Measurements from ENCODE around the gene STARD3. TPM values are rescaled to one million over a fixed set of nuclear protein-coding genes. Genes with fewer than 3 reads are reported as not detected.

STARD3 gene
- total RNA-seq, 1 experiment from 2014 or later = 47.7 TPM

DNA sequence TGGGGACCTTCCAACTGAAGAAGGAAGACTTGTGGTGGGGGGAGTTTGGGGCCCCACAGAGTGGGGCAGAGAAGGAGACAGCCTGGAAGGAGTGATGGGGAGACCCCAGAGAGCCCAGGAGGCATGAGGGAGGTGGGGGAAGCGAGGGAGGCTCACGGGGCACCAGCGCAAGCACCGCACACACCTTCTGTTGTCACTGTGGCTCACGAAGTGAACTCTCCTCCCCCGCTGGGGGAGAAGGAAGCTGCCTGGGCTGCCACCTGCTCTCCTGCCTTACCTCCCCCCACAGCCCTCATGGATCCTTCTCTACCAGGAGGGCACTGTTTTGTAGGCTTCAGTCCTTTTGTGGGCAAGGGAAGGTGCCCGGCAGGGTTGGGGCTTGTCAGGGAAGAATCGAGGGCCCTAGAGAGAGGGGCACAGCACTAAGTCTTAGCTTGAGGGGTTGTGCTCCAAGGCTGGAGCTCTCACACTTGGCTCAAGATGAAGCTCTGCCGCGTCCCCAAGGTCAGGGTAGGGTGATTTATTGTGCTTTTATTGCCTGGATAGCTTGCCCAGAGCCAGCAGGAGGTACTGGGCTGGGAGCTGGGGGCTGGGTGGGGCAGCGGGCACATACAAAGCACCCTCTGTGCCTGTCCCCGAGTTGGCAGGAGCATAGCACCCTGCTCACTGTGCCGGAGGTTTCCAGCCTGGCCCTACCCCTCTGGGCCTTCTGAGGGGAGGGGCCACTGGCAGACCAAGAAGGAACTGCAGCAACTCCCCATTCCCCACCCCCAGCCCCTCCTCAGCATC lies 4.6 kb upstream of the STARD3 start:
- peaks cover 31% of the 10 kb centered on the region for H3K4me1 ChIP-seq (replicated peaks; ENCODE audit: insufficient read depth)
- no TSS peak for BruUV-seq (replicated peaks)
- H3K4me3 ChIP-seq = no peak overlapping the region
- ChIA-PET CTCF (interaction anchor here (0.6 to 0.7 kb wide), 3 partner anchors 67 to 320 kb away, joined by 9 to 14 read pairs (median 10); no protein-coding TSS in a partner anchor), POLR2A (ENCODE audit: unreplicated experiment) (no interaction called here)
- H3K79me2 ChIP-seq (ENCODE audit: low read depth) = peaks cover 2% of the 10 kb centered on the region; the same call in 1 of the 2 replicates
- H3F3A ChIP-seq (ENCODE audit: insufficient read depth, low read depth) = peaks cover 8% of the 10 kb centered on the region; the same call in 1 of the 2 replicates
- intact Hi-C loops (cut with micrococcal nuclease; ENCODE audit: unreplicated experiment) = loop anchor here (5.0 kb wide), 1 partner anchor 105 kb away; the partner anchor contains the start of gene GRB7
- no peaks in the 10 kb centered on the region for H3K27me3 ChIP-seq (ENCODE audit: insufficient read depth, low read depth)
- H3K9me2 ChIP-seq (ENCODE audit: insufficient read depth) = no peaks in the 10 kb centered on the region
- no peaks in the 10 kb centered on the region for H3K36me3 ChIP-seq (ENCODE audit: low read depth)
- no peaks in the 10 kb centered on the region for H4K20me1 ChIP-seq (ENCODE audit: insufficient read depth)
- peak overlapping the region; percentile 44 for H3K4me2 ChIP-seq
- H2AFZ ChIP-seq = no peak overlapping the region
- no peak overlapping the region for H3K27ac ChIP-seq
- TF ChIP-seq, protein P1, sequence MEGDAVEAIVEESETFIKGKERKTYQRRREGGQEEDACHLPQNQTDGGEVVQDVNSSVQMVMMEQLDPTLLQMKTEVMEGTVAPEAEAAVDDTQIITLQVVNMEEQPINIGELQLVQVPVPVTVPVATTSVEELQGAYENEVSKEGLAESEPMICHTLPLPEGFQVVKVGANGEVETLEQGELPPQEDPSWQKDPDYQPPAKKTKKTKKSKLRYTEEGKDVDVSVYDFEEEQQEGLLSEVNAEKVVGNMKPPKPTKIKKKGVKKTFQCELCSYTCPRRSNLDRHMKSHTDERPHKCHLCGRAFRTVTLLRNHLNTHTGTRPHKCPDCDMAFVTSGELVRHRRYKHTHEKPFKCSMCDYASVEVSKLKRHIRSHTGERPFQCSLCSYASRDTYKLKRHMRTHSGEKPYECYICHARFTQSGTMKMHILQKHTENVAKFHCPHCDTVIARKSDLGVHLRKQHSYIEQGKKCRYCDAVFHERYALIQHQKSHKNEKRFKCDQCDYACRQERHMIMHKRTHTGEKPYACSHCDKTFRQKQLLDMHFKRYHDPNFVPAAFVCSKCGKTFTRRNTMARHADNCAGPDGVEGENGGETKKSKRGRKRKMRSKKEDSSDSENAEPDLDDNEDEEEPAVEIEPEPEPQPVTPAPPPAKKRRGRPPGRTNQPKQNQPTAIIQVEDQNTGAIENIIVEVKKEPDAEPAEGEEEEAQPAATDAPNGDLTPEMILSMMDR (conservative IDR thresholded peaks at IDR 0.05) = no peak
- no peak for TF ChIP-seq EZH2 (IDR thresholded peaks at IDR 0.05; ENCODE audit: low read depth)
- DNase-seq = no peak
- H3K9me3 ChIP-seq (ENCODE audit: insufficient read depth, low read depth) = no peaks in the 10 kb centered on the region

DNA sequence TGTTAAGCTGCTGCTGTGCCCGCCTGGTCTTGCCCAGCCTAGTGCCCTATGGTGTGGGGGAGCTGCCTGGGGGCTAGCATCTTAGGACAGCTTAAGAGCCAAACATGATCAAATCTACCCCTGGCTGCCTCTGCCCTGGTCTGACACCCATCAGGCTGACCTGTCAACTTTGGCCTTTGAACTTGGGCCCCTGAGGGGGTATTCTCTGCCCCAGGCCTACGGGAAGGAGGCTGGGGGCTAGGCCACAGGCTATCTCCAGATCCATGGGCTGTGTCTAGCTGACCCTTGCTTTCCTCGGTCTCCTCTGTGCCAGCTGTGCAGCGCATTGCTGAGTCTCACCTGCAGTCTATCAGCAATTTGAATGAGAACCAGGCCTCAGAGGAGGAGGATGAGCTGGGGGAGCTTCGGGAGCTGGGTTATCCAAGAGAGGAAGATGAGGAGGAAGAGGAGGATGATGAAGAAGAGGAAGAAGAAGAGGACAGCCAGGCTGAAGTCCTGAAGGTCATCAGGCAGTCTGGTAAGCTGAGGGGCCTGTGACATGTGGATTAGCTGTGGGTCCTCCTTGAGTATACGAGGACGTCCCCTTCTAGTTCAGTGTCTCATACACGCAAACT lies 3.3 kb upstream of the STARD3 start:
- no peak overlapping the region for H3K4me2 ChIP-seq
- H3K9me2 ChIP-seq (ENCODE audit: insufficient read depth) = no peaks in the 10 kb centered on the region
- peaks cover 15% of the 10 kb centered on the region for H3K79me2 ChIP-seq (ENCODE audit: low read depth)
- peaks cover 8% of the 10 kb centered on the region; the same call in 1 of the 2 replicates for H3F3A ChIP-seq (ENCODE audit: insufficient read depth, low read depth)
- no peak for TF ChIP-seq EZH2 (IDR thresholded peaks at IDR 0.05; ENCODE audit: low read depth)
- TF ChIP-seq, protein P1 (conservative IDR thresholded peaks at IDR 0.05) = no peak
- peaks cover 41% of the 10 kb centered on the region for H3K4me1 ChIP-seq (replicated peaks; ENCODE audit: insufficient read depth)
- H3K9me3 ChIP-seq (ENCODE audit: insufficient read depth, low read depth) = no peaks in the 10 kb centered on the region
- intact Hi-C loops (cut with micrococcal nuclease; ENCODE audit: unreplicated experiment) = loop anchor here (5.0 kb wide), 1 partner anchor 104 kb away; the partner anchor contains the start of gene GRB7
- CTCF ChIA-PET = interaction anchor here (1.0 kb wide), 2 partner anchors 10 to 26 kb away, joined by 3 to 4 read pairs; no protein-coding TSS in a partner anchor
- no peak for DNase-seq
- BruUV-seq (replicated peaks) = no TSS peak
- no peak overlapping the region for H3K4me3 ChIP-seq
- H3K36me3 ChIP-seq (ENCODE audit: low read depth) = no peaks in the 10 kb centered on the region
- POLR2A ChIA-PET (ENCODE audit: unreplicated experiment) = no interaction called here
- H4K20me1 ChIP-seq (ENCODE audit: insufficient read depth) = no peaks in the 10 kb centered on the region
- H3K27ac ChIP-seq = no peak overlapping the region
- no peaks in the 10 kb centered on the region for H3K27me3 ChIP-seq (ENCODE audit: insufficient read depth, low read depth)
- no peak overlapping the region for H2AFZ ChIP-seq

DNA sequence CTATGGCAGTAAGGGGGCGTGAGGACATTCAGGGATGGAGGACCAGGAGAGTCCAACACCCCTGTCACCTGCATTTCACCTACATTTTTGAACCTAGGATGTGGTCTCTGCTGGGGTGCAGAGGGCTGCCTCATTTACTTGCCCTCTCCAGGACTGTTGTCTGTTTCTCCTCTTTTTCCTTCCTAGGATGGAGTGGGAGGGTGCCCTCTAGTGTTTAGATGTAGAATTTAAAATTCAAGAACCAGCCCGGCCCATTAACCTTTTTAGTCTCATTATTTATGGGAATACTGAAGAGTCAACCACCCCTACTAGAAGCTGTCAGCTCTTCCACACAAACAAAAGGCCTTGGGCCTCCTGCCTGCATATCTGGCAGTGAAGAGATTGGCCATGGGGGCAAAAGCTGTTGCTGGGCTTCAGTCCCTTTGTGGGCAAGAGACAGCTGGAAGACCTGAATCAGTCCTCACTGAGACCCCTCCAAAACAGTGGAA lies 2.5 kb upstream of the STARD3 start:
- ChIA-PET POLR2A (ENCODE audit: unreplicated experiment) (no interaction called here), CTCF (interaction anchor here (0.7 to 1.0 kb wide), 3 partner anchors 11 to 174 kb away, joined by 3 read pairs; no protein-coding TSS in a partner anchor)
- Histone ChIP-seq H3K27me3 (ENCODE audit: insufficient read depth, low read depth) (no peaks in the 10 kb centered on the region), H3K9me2 (ENCODE audit: insufficient read depth) (no peaks in the 10 kb centered on the region), H3K4me1 (replicated peaks; ENCODE audit: insufficient read depth) (peaks cover 43% of the 10 kb centered on the region), H3K4me3 (no peak overlapping the region), H3K79me2 (ENCODE audit: low read depth) (peaks cover 23% of the 10 kb centered on the region), H3K36me3 (ENCODE audit: low read depth) (no peaks in the 10 kb centered on the region), H4K20me1 (ENCODE audit: insufficient read depth) (no peaks in the 10 kb centered on the region; the same call in 1 of the 2 replicates), H3K9me3 (ENCODE audit: insufficient read depth, low read depth) (no peaks in the 10 kb centered on the region), H3F3A (ENCODE audit: insufficient read depth, low read depth) (peaks cover 8% of the 10 kb centered on the region; the same call in 1 of the 2 replicates), H3K27ac (no peak overlapping the region), H3K4me2 (no peak overlapping the region), H2AFZ (no peak overlapping the region)
- intact Hi-C loops (cut with micrococcal nuclease; ENCODE audit: unreplicated experiment) = loop anchor here (5.0 kb wide), 1 partner anchor 103 kb away; the partner anchor contains the start of gene GRB7
- TF ChIP-seq, protein P1 (conservative IDR thresholded peaks at IDR 0.05) = peak; percentile 94
- no peak for TF ChIP-seq EZH2 (IDR thresholded peaks at IDR 0.05; ENCODE audit: low read depth)
- DNase-seq = no peak
- no TSS peak for BruUV-seq (replicated peaks)

Measured in PC-9 (cell line).